ENCODE data around the gene HMGXB3. TPM values are rescaled to one million over a fixed set of nuclear protein-coding genes. Genes with fewer than 3 reads are reported as not detected.

HMGXB3 gene
- total RNA-seq, 4 donors from 2014 or later, result 28.8 to 59.3 (median 31.4) TPM

GRCh38 chr5:150068472-150068871, 67.9 kb downstream of the HMGXB3 start:
- no peaks in the 10 kb centered on the region for H3K36me3 ChIP-seq
- WGBS, result 63% methylated on average over 2 of the region's 4 CpGs
- no peak overlapping the region for H3K27ac ChIP-seq
- H3K4me3 ChIP-seq, result no peak overlapping the region
- peak in 1 of 2 donors; percentile 57 for DNase-seq (ENCODE audit: low spot score in 2 of 2)
- H3K4me1 ChIP-seq, result no peaks in the 10 kb centered on the region
- H3K27me3 ChIP-seq, result no peaks in the 10 kb centered on the region
- H3K9me3 ChIP-seq, result no peaks in the 10 kb centered on the region
- TF ChIP-seq CTCF (IDR thresholded peaks at IDR 0.05) (no peak), POLR2A (IDR thresholded peaks at IDR 0.05) (no peak)

- no peak for TF ChIP-seq EP300 (IDR thresholded peaks at IDR 0.05)
- Histone ChIP-seq H3K27ac (no peak overlapping the region), H3K4me3 (no peak overlapping the region), H3K27me3 (no peaks in the 10 kb centered on the region), H3K36me3 (no peaks in the 10 kb centered on the region), H3K9me3 (no peaks in the 10 kb centered on the region), H3K4me1 (no peaks in the 10 kb centered on the region)
- WGBS, result 84% methylated on average over 7 of the region's 12 CpGs
- DNase-seq (ENCODE audit: low spot score in 2 of 2), result peak in 1 of 2 donors; percentile 38
These were observed 68.6 kb downstream of the HMGXB3 start for GRCh38 chr5:150068961-150069645.

GRCh38 chr5:150069672-150070627, 69.4 kb downstream of the HMGXB3 start:
- Histone ChIP-seq H3K4me3 (no peak overlapping the region), H3K27me3 (no peaks in the 10 kb centered on the region), H3K27ac (no peak overlapping the region), H3K9me3 (no peaks in the 10 kb centered on the region), H3K36me3 (no peaks in the 10 kb centered on the region), H3K4me1 (no peaks in the 10 kb centered on the region)
- 85% methylated on average over 12 of the region's 25 CpGs for WGBS
- peak; percentile 48 to 76 for DNase-seq (ENCODE audit: low spot score in 2 of 2)
- TF ChIP-seq CTCF (IDR thresholded peaks at IDR 0.05) (no peak), POLR2AphosphoS5 (IDR thresholded peaks at IDR 0.05) (no peak), POLR2A (IDR thresholded peaks at IDR 0.05) (no peak), EP300 (IDR thresholded peaks at IDR 0.05) (no peak)

GRCh38 chr5:150070821-150071220, 70.3 kb downstream of the HMGXB3 start:
- WGBS, result 88% methylated on average over 3 of the region's 3 CpGs
- no peaks in the 10 kb centered on the region for H3K9me3 ChIP-seq
- no peaks in the 10 kb centered on the region for H3K4me1 ChIP-seq
- no peak overlapping the region for H3K4me3 ChIP-seq
- TF ChIP-seq EP300 (IDR thresholded peaks at IDR 0.05) (no peak), POLR2A (IDR thresholded peaks at IDR 0.05) (no peak), POLR2AphosphoS5 (IDR thresholded peaks at IDR 0.05) (no peak), CTCF (IDR thresholded peaks at IDR 0.05) (no peak)
- H3K36me3 ChIP-seq, result no peaks in the 10 kb centered on the region
- no peak overlapping the region for H3K27ac ChIP-seq
- peak in 1 of 2 donors; percentile 2 for DNase-seq (ENCODE audit: low spot score in 2 of 2)
- no peaks in the 10 kb centered on the region for H3K27me3 ChIP-seq

- Histone ChIP-seq H3K27me3 (no peaks in the 10 kb centered on the region), H3K36me3 (no peaks in the 10 kb centered on the region), H3K4me1 (no peaks in the 10 kb centered on the region), H3K4me3 (no peak overlapping the region), H3K27ac (no peak overlapping the region), H3K9me3 (no peaks in the 10 kb centered on the region)
- 71% methylated on average over 5 of the region's 5 CpGs for WGBS
- DNase-seq (ENCODE audit: low spot score in 2 of 2), result peak; percentile 44 to 68
- TF ChIP-seq CTCF (IDR thresholded peaks at IDR 0.05) (no peak), POLR2A (IDR thresholded peaks at IDR 0.05) (no peak), EP300 (IDR thresholded peaks at IDR 0.05) (no peak), POLR2AphosphoS5 (IDR thresholded peaks at IDR 0.05) (no peak)
These were observed 72.6 kb downstream of the HMGXB3 start for GRCh38 chr5:150073086-150073625.

All from suprapubic skin (tissue), 4 donors.